Inflammatory macrophage (primary cell): ENCODE data around the gene POLR3A.

Source experiments
- DNase-seq, 2 donors: peaks; one replicate each; pipeline ENCODE4 v3.0.0-alpha.2; 2020 to 2022

The POLR3A gene

GRCh38 chr10:77941790-77942189, 87.5 kb downstream of the POLR3A start:
- no peak for DNase-seq

GRCh38 chr10:77940627-77941026, 88.7 kb downstream of the POLR3A start:
- no peak for DNase-seq

GRCh38 chr10:77940225-77940624, 89.1 kb downstream of the POLR3A start:
- no peak for DNase-seq

GRCh38 chr10:77939561-77940001, 89.7 kb downstream of the POLR3A start:
- DNase-seq = no peak

GRCh38 chr10:77936697-77937567, 92.4 kb downstream of the POLR3A start:
- DNase-seq = no peak

GRCh38 chr10:77932016-77932715, 97.1 kb downstream of the POLR3A start:
- DNase-seq = no peak

GRCh38 chr10:77927402-77928246, 101.7 kb downstream of the POLR3A start:
- DNase-seq = no peak

- DNase-seq = peak in 1 of 2 donors; percentile 1
These were observed 102.5 kb downstream of the POLR3A start, which contains the start of gene DLG5 for GRCh38 chr10:77926566-77927401. TSS of gene DLG5 (minus strand) at chr10:77926755. CDS start at chr10:77926520, 235 bp downstream.

- peak; percentile 19 to 37 for DNase-seq
These were observed 103.3 kb downstream of the POLR3A start for GRCh38 chr10:77925795-77926565.

GRCh38 chr10:77925410-77925794, 103.9 kb downstream of the POLR3A start:
- DNase-seq = peak in 1 of 2 donors; percentile 8

GRCh38 chr10:77922566-77923179, 106.6 kb downstream of the POLR3A start:
- DNase-seq = no peak

GRCh38 chr10:77922055-77922454, 107.3 kb downstream of the POLR3A start:
- DNase-seq = no peak

- DNase-seq = no peak
These were observed 107.9 kb downstream of the POLR3A start for GRCh38 chr10:77921395-77921794.

- DNase-seq = no peak
These were observed 108.8 kb downstream of the POLR3A start for GRCh38 chr10:77920495-77920894.

- DNase-seq = no peak
These were observed 109.6 kb downstream of the POLR3A start for GRCh38 chr10:77919713-77920108.
